Gastrocnemius medialis (tissue), 4 donors: Measurements from ENCODE around the gene TEAD4. TPM values are rescaled to one million over a fixed set of nuclear protein-coding genes. Genes with fewer than 3 reads are reported as not detected.
A peak's percentile ranks its signal among the peaks of the same experiment; 100 is the strongest.

Experiments used
- ATAC-seq, 2 donors: fragments of 150-250 bp; one replicate each; pipeline ENCODE4 v1.9.1; 2016
- DNase-seq, 2 donors: peaks; one replicate each; pipeline ENCODE4 v3.0.0-alpha.2; 2019
- H3K27ac ChIP-seq, 4 donors: fragments of 200-600 bp; sonication (generic); 1 replicate in 1 of 4; 2 replicates in 3 of 4; pipeline ENCODE4 v1.5.1; 2016 to 2018; ENCODE audit warnings: mild to moderate bottlenecking in 2 of 4, moderate library complexity in 1 of 4
- H3K27me3 ChIP-seq, 3 donors: fragments of 200-600 bp; sonication (generic) in 2 of 3; 1 replicate in 1 of 3; 2 replicates in 2 of 3; pipeline versions ENCODE4 v1.5.1 to v1.6.0; 2016 to 2019; ENCODE audit warnings: mild to moderate bottlenecking in 1 of 3, moderate library complexity in 1 of 3
- H3K36me3 ChIP-seq, 2 donors: fragments of 200-600 bp; sonication (generic) in 1 of 2; one replicate each; pipeline ENCODE4 v1.5.1; 2017 to 2018
- H3K4me1 ChIP-seq, 2 donors: fragments of 200-600 bp; sonication (generic) in 1 of 2; one replicate each; pipeline ENCODE4 v1.5.1; 2016 to 2017; ENCODE audit warnings: mild to moderate bottlenecking in 2 of 2
- H3K4me3 ChIP-seq, 4 donors: fragments of 200-600 bp; sonication (generic) in 3 of 4; 1 replicate in 1 of 4; 2 replicates in 3 of 4; pipeline ENCODE4 v1.5.1; 2016 to 2019; ENCODE audit warnings: mild to moderate bottlenecking in 2 of 4
- H3K9me3 ChIP-seq, 3 donors: fragments of 200-600 bp; sonication (generic) in 2 of 3; 1 replicate in 1 of 3; 2 replicates in 2 of 3; pipeline ENCODE4 v1.5.1; 2016 to 2019
- POLR2A ChIP-seq, 2 donors: fragments of 450-650 bp; IDR thresholded peaks; one replicate each; pipeline ENCODE4 v1.6.1; 2017; ENCODE audit warnings: antibody characterized with exemption in 2 of 2, mild to moderate bottlenecking in 2 of 2, moderate library complexity in 2 of 2
- in situ Hi-C, 4 donors: fragments of 200-750 bp; cut with MboI; loops; one replicate each; pipeline versions ENCODE4 v1.15.0 to v1.8.0; 2017; ENCODE audit warnings: low sequenced_read_pairs in 4 of 4
- intact Hi-C: fragments of 100-400 bp; cut with DNase I; formaldehyde crosslinking; loops from one replicate; pipeline ENCODE4 v1.15.1; 2023; ENCODE audit warnings: low total_unique reads
- total RNA-seq, 4 donors: library from RNA; depleted of rRNA; stranded (reverse); fragments of >200 nt; gene quantifications; one replicate each; pipeline versions ENCODE4 v1.1.0 to v1.2.3, GENCODE V29; 2016
- TF ChIP-seq, protein P1 (sequence below), 5 experiments: fragments of 450-650 bp in 3 of 5; fragments of 200-600 bp in 2 of 5; sonication (generic) in 2 of 5; IDR thresholded peaks in 4 of 5; conservative IDR thresholded peaks in 1 of 5; 1 replicate in 4 of 5; 2 replicates in 1 of 5; pipeline ENCODE4 v1.5.1; 2016 to 2019; ENCODE audit warnings: antibody characterized with exemption in 5 of 5, mild to moderate bottlenecking in 3 of 5, moderate library complexity in 3 of 5

The TEAD4 gene
- total RNA-seq, 4 donors from 2014 or later: 91.1 to 201 (median 122) TPM

DNA sequence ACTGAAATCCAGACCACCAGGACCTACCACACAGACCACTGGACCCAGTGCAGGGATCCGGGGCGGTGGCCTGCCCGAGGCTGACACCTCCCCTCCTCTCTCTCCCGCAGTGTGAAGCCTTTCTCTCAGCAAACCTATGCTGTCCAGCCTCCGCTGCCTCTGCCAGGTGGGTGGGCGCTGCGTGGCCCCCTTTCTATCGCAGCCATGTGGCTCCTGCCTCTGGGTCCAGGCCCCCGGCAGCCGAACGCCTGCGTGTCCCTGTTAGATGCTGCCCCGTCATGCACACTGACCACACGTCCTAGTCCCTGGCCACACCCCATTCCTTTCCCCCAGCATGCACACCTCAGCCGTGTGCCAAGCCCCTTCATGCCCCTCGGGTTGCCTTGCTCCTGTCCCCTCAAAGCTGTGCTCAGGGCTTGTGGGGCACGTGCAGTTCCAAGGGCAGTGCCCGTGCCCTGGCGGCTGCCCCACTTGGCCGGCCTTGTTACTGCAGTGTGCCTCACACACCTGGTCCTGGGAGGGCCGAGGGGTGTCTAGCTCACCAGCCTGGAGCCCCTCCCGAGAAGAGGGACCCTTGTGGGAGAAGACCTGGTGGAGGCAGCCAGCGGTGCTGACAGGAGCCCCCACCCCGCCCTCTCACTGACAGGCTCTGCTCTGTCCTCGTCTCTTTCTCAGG lies 59.9 kb downstream of the TEAD4 start:
- no peak for TF ChIP-seq POLR2A (IDR thresholded peaks at IDR 0.05)
- TF ChIP-seq, protein P1, sequence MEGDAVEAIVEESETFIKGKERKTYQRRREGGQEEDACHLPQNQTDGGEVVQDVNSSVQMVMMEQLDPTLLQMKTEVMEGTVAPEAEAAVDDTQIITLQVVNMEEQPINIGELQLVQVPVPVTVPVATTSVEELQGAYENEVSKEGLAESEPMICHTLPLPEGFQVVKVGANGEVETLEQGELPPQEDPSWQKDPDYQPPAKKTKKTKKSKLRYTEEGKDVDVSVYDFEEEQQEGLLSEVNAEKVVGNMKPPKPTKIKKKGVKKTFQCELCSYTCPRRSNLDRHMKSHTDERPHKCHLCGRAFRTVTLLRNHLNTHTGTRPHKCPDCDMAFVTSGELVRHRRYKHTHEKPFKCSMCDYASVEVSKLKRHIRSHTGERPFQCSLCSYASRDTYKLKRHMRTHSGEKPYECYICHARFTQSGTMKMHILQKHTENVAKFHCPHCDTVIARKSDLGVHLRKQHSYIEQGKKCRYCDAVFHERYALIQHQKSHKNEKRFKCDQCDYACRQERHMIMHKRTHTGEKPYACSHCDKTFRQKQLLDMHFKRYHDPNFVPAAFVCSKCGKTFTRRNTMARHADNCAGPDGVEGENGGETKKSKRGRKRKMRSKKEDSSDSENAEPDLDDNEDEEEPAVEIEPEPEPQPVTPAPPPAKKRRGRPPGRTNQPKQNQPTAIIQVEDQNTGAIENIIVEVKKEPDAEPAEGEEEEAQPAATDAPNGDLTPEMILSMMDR (IDR thresholded peaks at IDR 0.05 in 4 of 5, conservative IDR thresholded peaks at IDR 0.05 in 1 of 5): no peak
- intact Hi-C loops: no loop called here
- Histone ChIP-seq H3K27ac (peak overlapping the region in 2 of 4 donors; percentile 27 to 33), H3K4me1 (peaks cover 13 to 19% of the 10 kb centered on the region in 2 donors), H3K27me3 (no peaks in the 10 kb centered on the region), H3K9me3 (no peaks in the 10 kb centered on the region), H3K4me3 (no peak overlapping the region), H3K36me3 (peaks cover 0 to 64% of the 10 kb centered on the region in 2 donors)
- DNase-seq (no peak), ATAC-seq (no peak)
- in situ Hi-C loops: no loop called here

DNA sequence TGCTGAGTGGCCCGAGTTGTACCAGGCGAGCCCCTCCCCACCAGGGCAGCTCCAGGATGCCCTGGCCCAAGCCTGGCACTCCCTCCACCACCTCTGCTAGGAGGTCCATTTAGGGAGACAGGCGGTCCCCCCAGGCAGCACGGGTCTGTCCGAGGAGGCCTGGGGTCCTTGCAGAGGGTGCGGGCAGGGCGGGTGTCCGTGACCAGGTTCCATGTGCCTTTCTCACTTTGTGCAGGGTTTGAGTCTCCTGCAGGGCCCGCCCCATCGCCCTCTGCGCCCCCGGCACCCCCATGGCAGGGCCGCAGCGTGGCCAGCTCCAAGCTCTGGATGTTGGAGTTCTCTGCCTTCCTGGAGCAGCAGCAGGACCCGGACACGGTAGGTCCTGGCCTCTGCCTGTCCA lies 61.2 kb downstream of the TEAD4 start:
- Histone ChIP-seq H3K4me3 (no peak overlapping the region), H3K9me3 (no peaks in the 10 kb centered on the region), H3K4me1 (peaks cover 13 to 15% of the 10 kb centered on the region in 2 donors), H3K27me3 (no peaks in the 10 kb centered on the region), H3K27ac (no peak overlapping the region), H3K36me3 (peaks cover 0 to 68% of the 10 kb centered on the region in 2 donors)
- TF ChIP-seq POLR2A (IDR thresholded peaks at IDR 0.05): no peak
- TF ChIP-seq, protein P1 (IDR thresholded peaks at IDR 0.05 in 4 of 5, conservative IDR thresholded peaks at IDR 0.05 in 1 of 5): no peak
- in situ Hi-C loops (no loop called here), intact Hi-C loops (no loop called here)
- no peak for DNase-seq
- no peak for ATAC-seq

DNA sequence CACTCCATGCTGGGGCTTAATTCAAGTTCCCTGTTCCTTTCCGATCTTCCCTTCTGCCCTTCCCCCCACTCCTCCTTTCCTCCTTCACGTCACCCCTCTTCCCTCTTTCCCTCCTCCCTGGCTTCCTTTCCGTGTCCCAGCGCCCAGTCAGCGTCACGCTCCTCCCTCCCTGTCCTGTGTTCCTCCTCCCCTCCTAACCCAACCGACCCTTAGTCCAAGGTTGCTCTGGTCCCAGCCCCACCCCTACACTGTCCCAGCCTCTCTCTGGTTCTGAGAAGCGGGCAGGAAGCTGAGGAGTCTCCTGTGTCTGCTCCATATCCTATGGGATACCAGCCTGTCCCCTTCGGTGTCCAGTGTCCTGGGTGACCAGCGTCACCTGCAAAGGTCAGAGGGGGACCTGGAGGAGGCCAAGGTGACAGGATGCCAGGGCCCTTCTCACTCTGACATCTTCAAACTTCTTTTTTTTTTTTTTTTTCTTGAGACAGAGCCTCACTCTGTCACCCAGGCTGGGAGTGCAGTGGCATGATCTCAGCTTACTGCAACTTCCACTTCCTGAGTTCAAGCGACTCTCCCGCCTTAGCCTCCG lies 61.7 kb downstream of the TEAD4 start:
- Histone ChIP-seq H3K9me3 (no peaks in the 10 kb centered on the region), H3K27ac (no peak overlapping the region), H3K36me3 (peaks cover 0 to 66% of the 10 kb centered on the region in 2 donors), H3K4me1 (peaks cover 13 to 15% of the 10 kb centered on the region in 2 donors), H3K27me3 (no peaks in the 10 kb centered on the region), H3K4me3 (no peak overlapping the region)
- no peak for ATAC-seq
- no peak for DNase-seq
- TF ChIP-seq POLR2A (IDR thresholded peaks at IDR 0.05): no peak
- TF ChIP-seq, protein P1 (IDR thresholded peaks at IDR 0.05 in 4 of 5, conservative IDR thresholded peaks at IDR 0.05 in 1 of 5): no peak
- in situ Hi-C loops: no loop called here
- intact Hi-C loops: no loop called here

DNA sequence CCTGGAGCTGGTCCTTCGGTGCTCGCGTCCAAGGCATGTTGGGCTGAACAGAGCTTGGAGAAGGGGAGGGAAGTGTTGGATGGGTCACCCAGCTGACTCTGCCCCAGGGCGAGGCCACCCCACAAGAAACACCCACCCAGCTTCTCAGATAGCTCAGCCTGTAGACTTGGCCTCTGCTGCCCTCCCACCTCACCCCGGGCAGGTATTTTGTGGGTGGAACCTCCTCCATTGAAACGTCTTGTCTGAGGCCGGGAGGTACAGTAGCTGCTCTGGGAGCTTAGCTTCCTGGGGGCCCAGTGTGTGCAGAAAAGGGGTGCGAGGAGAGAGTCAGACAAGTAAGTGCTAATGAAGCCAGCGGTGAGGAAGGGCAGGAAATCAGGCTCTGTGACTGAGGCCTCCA lies 63.2 kb downstream of the TEAD4 start:
- H3K9me3 ChIP-seq: no peaks in the 10 kb centered on the region
- no peak for TF ChIP-seq POLR2A (IDR thresholded peaks at IDR 0.05)
- TF ChIP-seq, protein P1 (IDR thresholded peaks at IDR 0.05 in 4 of 5, conservative IDR thresholded peaks at IDR 0.05 in 1 of 5): no peak
- H3K4me3 ChIP-seq: no peak overlapping the region
- H3K4me1 ChIP-seq: peaks cover 13 to 15% of the 10 kb centered on the region in 2 donors
- DNase-seq (no peak), ATAC-seq (peak in 1 of 2 donors; percentile 12)
- intact Hi-C loops: no loop called here
- in situ Hi-C loops: no loop called here
- H3K27ac ChIP-seq: peak overlapping the region in 2 of 4 donors; percentile 7 to 34
- H3K27me3 ChIP-seq: no peaks in the 10 kb centered on the region
- peaks cover 0 to 71% of the 10 kb centered on the region in 2 donors for H3K36me3 ChIP-seq
